Superior temporal gyrus (tissue), 1 donor: ENCODE measurements around the gene EVX2.
A peak's percentile ranks its signal among the peaks of the same experiment; 100 is the strongest.

Experiments
- DNase-seq: peaks from one replicate; pipeline ENCODE4 v3.0.0-alpha.2; 2016; ENCODE audit errors: extremely low spot score

Gene EVX2

GRCh38 chr2:176096243-176096985 is 12.7 kb upstream of the EVX2 start:
- DNase-seq: no peak

- no peak for DNase-seq
Measured at GRCh38 chr2:176095421-176095820, 11.7 kb upstream of the EVX2 start.

- DNase-seq: no peak
Measured at GRCh38 chr2:176094349-176094748, 10.6 kb upstream of the EVX2 start.

DNA sequence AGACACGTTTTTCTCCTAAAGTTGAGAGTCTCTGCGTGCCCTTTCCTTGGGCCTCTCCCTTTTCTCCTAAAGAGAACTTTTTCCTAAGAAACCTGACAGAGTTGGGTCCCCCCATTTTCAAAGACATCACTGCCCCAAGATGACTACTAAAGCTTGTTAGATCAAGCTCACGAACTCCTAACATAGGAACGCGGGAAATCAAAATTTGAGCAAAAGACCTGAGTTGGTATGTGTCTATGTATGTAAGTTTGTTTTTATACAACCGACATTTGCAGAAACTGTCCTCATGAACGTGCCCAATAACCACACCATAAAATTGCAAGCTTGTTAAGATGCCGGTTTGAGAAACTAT is 10.1 kb upstream of the EVX2 start:
- no peak for DNase-seq

DNA sequence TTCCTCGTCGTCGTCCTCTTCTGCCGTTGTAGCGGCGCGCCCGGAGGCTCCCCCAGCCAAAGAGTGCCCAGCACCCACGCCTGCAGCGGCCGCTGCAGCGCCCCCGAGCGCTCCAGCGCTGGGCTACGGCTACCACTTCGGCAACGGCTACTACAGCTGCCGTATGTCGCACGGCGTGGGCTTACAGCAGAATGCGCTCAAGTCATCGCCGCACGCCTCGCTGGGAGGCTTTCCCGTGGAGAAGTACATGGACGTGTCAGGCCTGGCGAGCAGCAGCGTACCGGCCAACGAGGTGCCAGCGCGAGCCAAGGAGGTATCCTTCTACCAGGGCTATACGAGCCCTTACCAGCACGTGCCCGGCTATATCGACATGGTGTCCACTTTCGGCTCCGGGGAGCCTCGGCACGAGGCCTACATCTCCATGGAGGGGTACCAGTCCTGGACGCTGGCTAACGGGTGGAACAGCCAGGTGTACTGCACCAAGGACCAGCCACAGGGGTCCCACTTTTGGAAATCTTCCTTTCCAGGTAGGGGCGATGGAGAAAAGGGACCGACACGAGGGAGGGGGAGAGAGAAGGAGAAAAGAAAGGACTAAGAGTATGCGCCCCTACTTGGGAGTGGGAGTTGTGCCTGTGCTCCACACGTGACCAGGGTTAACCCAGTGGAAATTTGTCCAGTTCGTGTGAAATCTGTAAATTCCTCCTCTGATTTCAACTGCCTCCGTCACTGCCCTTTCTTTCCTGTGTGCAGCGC is 9.6 kb upstream of the EVX2 start:
- DNase-seq: no peak

DNA sequence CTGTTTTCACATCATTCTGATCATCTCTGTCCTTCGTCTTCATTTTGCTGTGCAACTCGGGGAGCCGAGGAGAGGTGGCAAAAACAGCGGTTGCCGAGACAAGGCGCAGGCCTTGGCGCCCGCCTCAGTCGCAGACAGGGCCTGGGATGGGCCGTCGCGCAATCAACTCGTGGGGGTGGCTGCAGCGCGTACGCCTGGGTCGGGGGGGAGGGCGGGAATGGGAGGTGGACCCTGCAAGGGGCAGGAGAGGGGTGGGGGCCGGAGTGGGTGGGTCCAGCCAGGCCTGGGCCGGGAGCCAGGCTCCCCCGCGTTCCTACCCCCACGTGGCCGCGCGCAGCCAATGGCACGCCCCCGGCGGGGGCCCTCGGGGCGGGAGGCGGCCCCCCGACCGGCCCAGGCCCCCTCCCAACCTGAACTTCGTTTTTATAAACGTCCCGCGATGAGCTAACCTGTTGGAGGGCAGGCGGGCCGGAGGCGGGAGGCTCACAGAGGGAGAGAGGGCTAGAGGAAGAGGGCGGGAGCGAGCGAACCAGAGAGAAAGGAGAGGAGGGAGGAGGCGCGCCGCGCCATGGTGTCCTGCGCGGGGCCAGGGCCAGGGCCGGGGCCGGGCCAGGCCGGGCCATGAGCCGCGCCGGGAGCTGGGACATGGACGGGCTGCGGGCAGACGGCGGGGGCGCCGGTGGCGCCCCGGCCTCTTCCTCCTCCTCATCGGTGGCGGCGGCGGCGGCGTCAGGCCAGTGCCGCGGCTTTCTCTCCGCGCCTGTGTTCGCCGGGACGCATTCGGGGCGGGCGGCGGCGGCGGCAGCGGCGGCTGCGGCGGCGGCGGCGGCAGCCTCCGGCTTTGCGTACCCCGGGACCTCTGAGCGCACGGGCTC is 8.7 kb upstream of the EVX2 start, which contains the start of gene HOXD13:
Gene HOXD13, plus strand, starts transcription at position 452 of the 875 bp plus-strand sequence. Its CDS starts 170 bp downstream, at position 622.
- no peak for DNase-seq

DNA sequence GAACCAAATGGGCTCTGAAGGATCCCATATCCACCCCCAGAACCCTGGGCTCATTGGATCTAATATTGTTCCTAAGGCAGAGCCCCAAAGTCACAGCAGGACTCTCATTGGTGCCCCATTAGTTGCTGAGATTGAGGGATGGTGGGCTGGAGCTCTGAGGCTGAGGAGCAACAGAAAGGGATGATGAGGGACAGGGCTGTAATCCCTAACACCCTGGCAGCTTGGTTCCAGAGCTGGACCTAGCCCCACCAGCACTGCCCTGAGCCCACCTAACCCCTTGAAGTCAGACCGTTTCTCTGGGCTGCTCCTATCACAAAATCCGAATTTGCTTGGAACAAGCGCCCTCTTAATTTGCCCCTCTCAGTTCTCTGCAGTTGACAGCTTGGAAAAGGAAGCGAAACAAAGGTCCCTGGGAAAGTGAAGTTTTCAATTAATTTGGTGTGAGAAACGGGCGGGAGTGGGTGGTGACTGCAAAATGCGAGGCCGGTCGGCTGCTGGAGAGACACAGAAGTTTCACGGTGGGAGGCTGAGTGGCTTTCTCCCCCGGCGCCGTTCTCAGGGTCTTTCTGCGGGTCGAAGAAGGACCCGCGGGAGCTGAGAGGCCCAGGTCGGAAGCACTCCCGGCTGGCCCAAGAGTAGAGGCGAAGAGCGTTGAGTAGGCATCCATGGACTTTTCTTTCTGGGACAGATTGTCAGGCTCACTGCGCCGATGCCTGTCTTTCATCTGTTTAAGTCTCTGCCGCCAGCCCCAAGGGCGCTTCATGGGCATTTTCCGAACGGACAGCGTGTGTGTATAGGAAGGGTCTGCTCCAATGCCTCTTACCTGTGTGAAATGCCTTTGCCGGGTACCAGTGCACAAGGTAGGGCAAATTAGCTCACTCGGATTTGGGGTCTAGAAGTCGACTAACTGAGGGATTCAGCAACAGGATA is 7.8 kb upstream of the EVX2 start:
- DNase-seq: no peak

- no peak for DNase-seq
Measured at GRCh38 chr2:176090862-176091261, 7.1 kb upstream of the EVX2 start.

DNA sequence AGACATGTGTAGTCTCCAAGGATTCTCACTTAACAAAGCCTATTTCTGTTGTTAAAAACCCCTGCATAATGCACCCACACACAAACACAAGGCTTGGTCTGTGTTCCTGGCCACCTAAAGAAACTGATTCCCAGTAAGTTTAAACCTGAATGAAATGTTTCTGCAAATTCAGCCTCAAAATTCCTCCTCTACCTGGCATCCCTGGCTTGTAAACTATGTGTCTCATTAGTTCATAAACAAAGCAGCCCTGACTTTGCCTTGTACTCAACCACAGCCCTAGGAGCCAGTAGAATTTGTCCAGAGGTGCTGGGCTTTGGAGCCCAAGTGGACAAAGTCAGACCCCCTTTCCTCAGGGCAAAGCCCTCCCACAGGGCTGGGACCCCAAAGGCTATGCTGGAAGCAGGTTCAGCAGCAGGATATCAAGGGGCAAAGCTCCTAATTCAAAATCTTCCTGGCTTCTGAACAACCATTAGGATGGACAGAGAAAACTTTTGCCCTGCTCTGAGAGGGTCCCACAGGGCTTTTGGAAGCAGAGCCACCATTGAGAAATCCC is 6.2 kb upstream of the EVX2 start:
- DNase-seq: no peak

DNA sequence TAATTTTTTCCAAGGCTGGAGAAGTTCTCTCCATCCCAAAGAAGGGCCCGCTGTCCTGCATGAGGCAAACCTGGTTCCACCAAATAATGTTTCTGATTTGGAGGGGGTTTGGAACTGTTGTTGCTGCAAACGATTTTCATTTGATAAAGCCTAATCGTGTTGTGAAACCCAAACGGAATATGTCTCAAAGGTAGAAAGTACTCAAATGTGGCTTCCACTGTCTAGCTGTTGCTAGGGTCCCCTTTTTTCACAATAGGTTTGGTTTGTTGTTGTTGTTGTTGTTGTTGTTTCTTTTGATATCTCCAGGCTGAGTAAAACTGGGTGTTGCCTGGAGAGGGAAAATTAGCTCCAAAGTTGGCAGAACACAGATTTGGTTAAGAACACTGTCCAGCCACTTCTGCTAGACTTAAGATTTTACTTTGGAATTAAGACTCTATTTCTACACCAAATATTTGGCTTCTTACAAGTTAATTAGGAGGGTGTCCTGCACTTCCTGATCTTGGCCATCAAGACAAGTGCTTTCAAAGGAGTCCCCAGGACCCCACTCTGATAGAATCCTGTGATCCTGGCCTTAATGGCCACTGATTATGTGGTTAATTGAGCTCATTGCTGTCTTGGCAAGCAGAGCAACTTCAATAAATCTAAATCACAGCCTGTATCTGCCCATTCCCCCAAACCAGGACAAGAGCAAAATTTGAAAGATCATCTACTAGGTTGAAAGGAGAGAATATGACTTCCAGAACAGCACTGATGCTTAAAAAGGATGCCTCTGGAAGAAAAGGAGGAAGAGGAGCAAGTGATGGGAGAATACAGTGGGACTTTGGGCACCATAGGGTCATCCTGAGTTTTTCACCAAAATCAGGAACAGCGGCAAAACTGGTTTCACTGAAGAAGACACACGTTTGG is 5.4 kb upstream of the EVX2 start:
- no peak for DNase-seq

DNA sequence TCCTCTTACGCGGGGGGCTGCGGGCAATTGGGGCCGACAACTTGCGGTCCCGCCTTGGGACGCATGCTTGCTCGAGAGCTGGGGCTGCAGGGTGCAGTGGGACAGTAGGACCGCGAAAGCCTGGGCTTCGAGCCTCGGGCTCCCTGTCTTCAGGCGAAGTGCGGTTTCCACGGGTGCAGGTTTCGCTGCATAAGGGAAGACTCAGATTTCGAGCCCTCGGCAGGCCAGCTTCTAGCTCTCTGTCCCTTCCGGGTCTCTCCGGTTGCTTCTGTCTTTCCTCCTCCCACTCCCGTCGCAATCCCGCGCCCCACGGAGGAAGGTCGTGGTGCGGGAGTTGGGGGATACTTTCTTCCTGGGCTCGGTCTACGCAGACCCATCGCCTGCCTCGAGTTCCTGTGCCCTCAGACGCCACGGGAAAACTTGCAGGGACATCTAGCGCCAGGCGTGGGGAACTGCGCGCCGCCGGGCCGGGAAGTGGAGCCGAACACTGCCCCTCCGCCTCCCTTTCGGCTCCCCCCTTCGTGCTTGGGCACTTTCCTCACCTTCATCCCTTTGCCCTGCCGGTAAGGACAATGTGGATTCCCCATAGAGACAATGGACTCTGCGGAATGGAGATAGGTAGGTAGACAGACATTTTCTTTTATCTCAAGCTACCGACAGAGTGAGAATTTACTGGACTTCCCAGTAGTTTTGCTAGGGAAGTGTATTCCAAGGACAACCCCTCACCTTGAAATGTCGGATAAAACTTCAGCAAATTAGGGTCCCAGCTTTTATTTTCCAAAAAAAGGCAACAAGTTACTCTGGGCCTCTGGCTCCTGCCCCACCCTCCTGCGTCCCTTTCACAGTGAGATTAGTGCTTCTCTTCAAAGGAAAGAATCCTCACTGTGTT is 4.5 kb upstream of the EVX2 start:
- DNase-seq: no peak

DNA sequence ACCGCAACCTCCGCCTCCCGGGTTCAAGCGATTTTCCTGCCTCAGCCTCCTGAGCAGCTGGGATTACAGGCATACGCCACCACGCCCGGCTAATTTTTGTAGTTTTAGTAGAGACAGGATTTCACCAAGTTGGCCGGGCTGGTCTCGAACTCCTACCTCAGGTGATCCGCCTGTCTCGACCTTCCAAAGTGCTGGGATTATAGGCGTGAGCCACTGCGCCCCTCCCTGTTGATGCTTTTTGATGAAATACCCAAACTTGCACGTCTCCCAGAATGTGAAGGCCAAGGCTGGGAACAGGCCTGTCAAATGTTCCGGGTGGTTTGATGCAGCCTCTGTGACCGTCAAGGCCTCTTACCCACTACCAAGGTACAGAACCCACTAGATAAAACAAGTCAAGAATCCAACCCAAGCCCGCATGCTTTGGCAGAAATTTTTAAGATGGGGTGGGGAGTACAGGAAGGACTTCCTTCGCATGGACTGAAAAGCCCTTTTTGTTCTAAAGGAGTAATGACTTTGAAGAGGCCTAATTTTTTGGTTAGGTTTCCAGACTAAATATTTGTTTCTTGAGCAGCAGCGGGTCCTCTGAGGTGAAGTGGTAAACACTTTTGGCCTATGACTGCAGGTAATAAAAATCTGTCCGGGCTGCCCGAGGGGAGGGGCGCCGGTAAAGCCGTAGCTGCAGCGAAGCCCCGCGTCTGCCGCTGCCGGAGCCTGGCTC is 3.7 kb upstream of the EVX2 start:
- DNase-seq: no peak

DNA sequence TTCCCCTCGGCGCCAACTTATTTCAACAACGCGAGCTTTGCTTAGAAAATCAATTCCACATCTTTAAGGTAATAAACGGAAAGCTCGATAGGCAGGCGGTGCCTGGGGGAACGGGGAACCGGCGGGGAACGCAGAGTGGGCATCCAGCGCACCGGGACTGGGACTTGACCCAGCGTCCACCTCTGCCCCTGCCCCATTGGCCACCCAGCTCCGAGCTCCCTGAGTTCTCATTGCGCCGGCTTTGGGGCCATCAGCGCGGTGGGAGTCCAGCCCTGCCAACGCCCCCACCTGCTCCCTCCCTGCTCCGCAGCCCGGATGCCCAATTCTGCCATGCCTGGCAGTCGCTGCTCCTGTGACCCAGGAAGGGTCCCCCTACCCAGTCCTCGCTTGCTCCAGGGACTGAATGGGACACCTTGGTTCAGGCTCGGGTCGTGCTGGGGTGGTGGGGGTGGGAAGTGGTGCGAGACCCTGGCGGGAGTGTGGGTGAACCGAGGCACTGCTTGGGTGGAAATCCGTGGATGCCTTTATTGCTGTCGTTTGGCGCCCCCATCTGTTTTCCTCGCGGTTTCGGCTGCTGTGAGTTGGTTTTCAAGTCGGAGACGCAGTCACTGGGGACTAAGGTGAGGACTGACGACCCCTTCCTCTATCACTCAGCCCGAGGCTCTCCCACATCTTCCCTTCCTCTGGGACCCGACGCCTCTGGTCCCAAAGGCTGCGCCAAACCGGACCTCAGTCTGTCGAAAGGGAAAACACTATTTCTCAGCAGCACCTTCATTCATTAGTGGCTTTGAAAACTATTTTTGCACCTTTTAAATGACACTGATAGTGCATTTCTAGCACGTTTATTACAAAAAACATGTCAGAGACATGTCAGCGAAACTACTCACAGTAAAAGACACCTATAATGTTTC is 2.4 kb upstream of the EVX2 start:
- DNase-seq: peak; percentile 65

GRCh38 chr2:176085120-176085788 is 1.5 kb upstream of the EVX2 start:
- DNase-seq: no peak

GRCh38 chr2:176084611-176085119 is 903 bp upstream of the EVX2 start:
- no peak for DNase-seq
